MM.1S (cell line): ENCODE results near the gene ECEL1.
"Not testable (repeated sequence)": the region's sequence is repeated elsewhere in the genome, so short reads cannot be mapped to it uniquely, and the experiment has no call there.

Experiments
- DNase-seq: peaks from one replicate; pipeline ENCODE4 v3.0.0-alpha.2; 2015
- H2AFZ ChIP-seq: fragments of 300-600 bp; sonication (generic); 2 replicates; pipeline ENCODE4 v1.6.0; 2016; ENCODE audit warnings: antibody characterized with exemption, low read length
- H3F3A ChIP-seq: fragments of 300-600 bp; sonication (generic); 2 replicates; pipeline ENCODE4 v1.6.1; 2016; ENCODE audit warnings: mild to moderate bottlenecking, antibody characterized with exemption, low read length, moderate library complexity, mixed read lengths; ENCODE audit not compliant: insufficient read depth
- H3K27ac ChIP-seq: fragments of 300-600 bp; sonication (generic); 2 replicates; pipeline ENCODE4 v1.5.1; 2016; ENCODE audit warnings: mild to moderate bottlenecking, low read length
- H3K27me3 ChIP-seq: fragments of 300-600 bp; sonication (generic); replicated peaks from 2 replicates; pipeline ENCODE4 v1.6.0; 2016; ENCODE audit warnings: low read length; ENCODE audit not compliant: insufficient read depth
- H3K36me3 ChIP-seq: fragments of 300-600 bp; sonication (generic); replicated peaks from 2 replicates; pipeline ENCODE4 v1.6.1; 2016; ENCODE audit warnings: mild to moderate bottlenecking, low read length, mixed read lengths; ENCODE audit not compliant: insufficient read depth
- H3K4me1 ChIP-seq: fragments of 300-600 bp; sonication (generic); 2 replicates; pipeline ENCODE4 v1.6.1; 2016; ENCODE audit warnings: low read length, mixed read lengths
- H3K4me2 ChIP-seq: fragments of 300-600 bp; sonication (generic); 2 replicates; pipeline ENCODE4 v1.6.0; 2016; ENCODE audit warnings: low read depth, low read length
- H3K4me3 ChIP-seq: fragments of 300-600 bp; sonication (generic); 2 replicates; pipeline ENCODE4 v1.5.1; 2016; ENCODE audit warnings: low read length, mixed read lengths
- H3K79me2 ChIP-seq: fragments of 300-600 bp; sonication (generic); 2 replicates; pipeline ENCODE4 v1.6.1; 2016; ENCODE audit warnings: mixed run types, low read length, mixed read lengths
- H3K9ac ChIP-seq: fragments of 300-600 bp; sonication (generic); 2 replicates; pipeline ENCODE4 v1.6.1; 2016; ENCODE audit warnings: low read length, mixed read lengths
- H3K9me2 ChIP-seq: fragments of 300-600 bp; sonication (generic); replicated peaks from 2 replicates; pipeline ENCODE4 v1.6.1; 2016; ENCODE audit warnings: mild to moderate bottlenecking, low read length, mixed read lengths; ENCODE audit not compliant: insufficient read depth
- H3K9me3 ChIP-seq: fragments of 300-600 bp; sonication (generic); replicated peaks from 2 replicates; pipeline ENCODE4 v1.6.1; 2016; ENCODE audit warnings: mild to moderate bottlenecking, low read length, mixed read lengths; ENCODE audit not compliant: insufficient read depth
- H4K20me1 ChIP-seq: fragments of 300-600 bp; sonication (generic); 2 replicates; pipeline ENCODE4 v1.6.1; 2016; ENCODE audit warnings: mild to moderate bottlenecking, low read length, moderate library complexity, mixed read lengths; ENCODE audit not compliant: insufficient read depth
- EZH2 ChIP-seq: fragments of 300-600 bp; sonication (generic); optimal IDR thresholded peaks from 2 replicates; pipeline ENCODE3; 2017; ENCODE audit warnings: low read depth, mild to moderate bottlenecking, antibody characterized with exemption, low read length, mixed read lengths
- EZH2phosphoT487 ChIP-seq: fragments of 300-600 bp; sonication (generic); IDR thresholded peaks from 2 replicates; pipeline ENCODE4 v1.6.1; 2018; ENCODE audit warnings: antibody characterized with exemption, low read length
- TF ChIP-seq, protein P1 (sequence below): fragments of 300-600 bp; sonication (generic); IDR thresholded peaks from 2 replicates; pipeline ENCODE4 v1.5.1; 2016; ENCODE audit warnings: antibody characterized with exemption, low read length, mixed read lengths

The ECEL1 gene

DNA sequence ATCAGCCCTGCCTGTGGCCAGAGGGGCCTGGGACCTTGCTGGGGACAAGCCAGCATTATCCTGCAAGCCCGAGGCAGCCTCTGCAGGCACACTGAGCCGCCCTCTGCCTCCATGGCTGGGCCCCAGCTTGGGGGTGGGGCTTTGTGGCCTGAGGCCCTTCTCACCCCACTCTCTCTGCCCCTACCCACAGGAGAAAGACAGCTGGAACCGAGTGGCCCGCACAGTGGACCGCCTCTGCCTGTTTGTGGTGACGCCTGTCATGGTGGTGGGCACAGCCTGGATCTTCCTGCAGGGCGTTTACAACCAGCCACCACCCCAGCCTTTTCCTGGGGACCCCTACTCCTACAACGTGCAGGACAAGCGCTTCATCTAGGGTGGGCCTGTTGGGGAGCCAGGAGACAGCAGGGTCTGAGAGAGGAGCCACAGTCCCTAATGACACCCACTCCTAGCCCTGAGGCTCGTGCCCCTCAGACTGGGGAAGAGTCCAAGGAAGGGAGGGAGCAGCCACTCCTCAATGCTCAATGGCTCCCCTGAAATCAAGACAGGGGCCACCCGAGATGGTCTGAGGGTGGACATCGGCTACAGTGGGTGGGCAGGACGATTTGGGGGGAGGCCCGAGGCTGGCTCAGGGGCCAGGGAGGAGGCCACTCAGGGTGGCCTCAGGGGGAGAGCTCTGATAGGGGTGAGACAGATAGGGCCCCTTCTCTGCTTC is 47.5 kb upstream of the ECEL1 start:
- no peak overlapping the region for H3K9ac ChIP-seq
- H3K27me3 ChIP-seq, result peaks cover 5% of the 10 kb centered on the region; the same call in 1 of the 2 replicates
- H3K36me3 ChIP-seq, result no peaks in the 10 kb centered on the region
- no peaks in the 10 kb centered on the region for H3K9me3 ChIP-seq
- no peak overlapping the region for H3K4me2 ChIP-seq
- H3K27ac ChIP-seq, result no peak overlapping the region
- no peaks in the 10 kb centered on the region for H3K4me1 ChIP-seq
- H2AFZ ChIP-seq, result no peak overlapping the region
- no peaks in the 10 kb centered on the region for H3K9me2 ChIP-seq
- TF ChIP-seq, protein P1, sequence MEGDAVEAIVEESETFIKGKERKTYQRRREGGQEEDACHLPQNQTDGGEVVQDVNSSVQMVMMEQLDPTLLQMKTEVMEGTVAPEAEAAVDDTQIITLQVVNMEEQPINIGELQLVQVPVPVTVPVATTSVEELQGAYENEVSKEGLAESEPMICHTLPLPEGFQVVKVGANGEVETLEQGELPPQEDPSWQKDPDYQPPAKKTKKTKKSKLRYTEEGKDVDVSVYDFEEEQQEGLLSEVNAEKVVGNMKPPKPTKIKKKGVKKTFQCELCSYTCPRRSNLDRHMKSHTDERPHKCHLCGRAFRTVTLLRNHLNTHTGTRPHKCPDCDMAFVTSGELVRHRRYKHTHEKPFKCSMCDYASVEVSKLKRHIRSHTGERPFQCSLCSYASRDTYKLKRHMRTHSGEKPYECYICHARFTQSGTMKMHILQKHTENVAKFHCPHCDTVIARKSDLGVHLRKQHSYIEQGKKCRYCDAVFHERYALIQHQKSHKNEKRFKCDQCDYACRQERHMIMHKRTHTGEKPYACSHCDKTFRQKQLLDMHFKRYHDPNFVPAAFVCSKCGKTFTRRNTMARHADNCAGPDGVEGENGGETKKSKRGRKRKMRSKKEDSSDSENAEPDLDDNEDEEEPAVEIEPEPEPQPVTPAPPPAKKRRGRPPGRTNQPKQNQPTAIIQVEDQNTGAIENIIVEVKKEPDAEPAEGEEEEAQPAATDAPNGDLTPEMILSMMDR, result no peak
- TF ChIP-seq EZH2phosphoT487 (no peak), EZH2 (no peak)
- no peaks in the 10 kb centered on the region for H3K79me2 ChIP-seq
- no peaks in the 10 kb centered on the region for H4K20me1 ChIP-seq
- H3K4me3 ChIP-seq, result no peak overlapping the region
- DNase-seq, result no peak
- no peaks in the 10 kb centered on the region for H3F3A ChIP-seq

DNA sequence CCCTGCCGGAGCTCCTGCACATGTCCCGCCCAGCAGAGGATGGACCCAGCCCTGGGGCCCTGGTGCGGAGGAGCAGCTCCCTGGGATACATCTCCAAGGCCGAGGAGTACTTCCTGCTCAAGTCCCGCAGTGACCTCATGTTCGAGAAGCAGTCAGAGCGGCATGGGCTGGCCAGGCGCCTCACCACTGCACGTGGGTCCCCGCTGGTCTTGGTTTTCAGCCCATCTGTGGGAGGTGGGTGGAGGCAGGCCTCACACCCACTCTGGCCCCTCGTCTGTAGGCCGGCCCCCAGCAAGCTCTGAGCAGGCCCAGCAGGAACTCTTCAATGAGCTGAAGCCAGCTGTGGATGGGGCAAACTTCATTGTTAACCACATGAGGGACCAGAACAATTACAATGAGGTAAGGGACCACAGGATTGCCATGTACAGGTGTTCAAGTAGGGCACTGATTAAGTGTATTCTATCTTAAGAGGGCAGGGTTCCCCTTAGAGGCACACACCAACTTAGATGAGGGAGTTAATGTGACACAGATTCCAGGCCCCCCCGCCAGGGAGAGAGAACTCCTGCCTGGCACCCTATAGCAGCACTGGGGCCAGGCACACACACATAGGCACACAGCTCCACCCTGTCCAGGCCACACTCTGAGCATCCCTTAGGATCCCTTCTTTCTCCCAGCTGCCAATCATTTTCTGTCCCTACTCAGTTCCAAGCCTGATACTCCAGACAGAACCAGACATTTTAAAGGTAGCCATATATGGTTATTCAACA is 46.5 kb upstream of the ECEL1 start:
- Histone ChIP-seq H3K27me3 (peaks cover 5% of the 10 kb centered on the region; the same call in 1 of the 2 replicates), H3K4me2 (no peak overlapping the region), H3K27ac (no peak overlapping the region), H3K36me3 (no peaks in the 10 kb centered on the region), H4K20me1 (no peaks in the 10 kb centered on the region), H3F3A (no peaks in the 10 kb centered on the region), H3K9me3 (no peaks in the 10 kb centered on the region), H3K4me1 (no peaks in the 10 kb centered on the region), H2AFZ (no peak overlapping the region), H3K9me2 (no peaks in the 10 kb centered on the region), H3K9ac (no peak overlapping the region), H3K79me2 (no peaks in the 10 kb centered on the region), H3K4me3 (no peak overlapping the region)
- DNase-seq, result no peak
- TF ChIP-seq EZH2phosphoT487 (no peak), EZH2 (no peak)
- TF ChIP-seq, protein P1, result no peak

DNA sequence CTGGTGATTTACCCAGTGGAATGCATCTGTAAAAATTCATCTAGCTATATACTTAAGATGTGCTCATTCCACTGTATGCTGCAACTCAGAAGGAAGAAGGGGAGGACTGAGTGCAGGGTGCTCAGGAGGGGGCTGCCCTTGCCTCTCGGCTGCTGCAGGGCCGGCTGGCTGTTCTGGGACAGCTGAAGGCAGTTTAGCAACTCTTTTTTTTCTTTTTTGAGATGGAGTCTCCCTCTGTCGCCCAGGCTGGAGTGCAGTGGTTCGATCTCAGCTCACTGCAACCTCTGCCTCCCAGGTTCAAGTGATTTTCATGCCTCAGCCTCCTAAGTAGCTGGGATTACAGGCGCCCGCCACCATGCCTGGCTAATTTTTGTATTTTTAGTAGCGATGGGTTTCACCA is 45.2 kb upstream of the ECEL1 start:
- not testable (repeated sequence) for H3K4me2 ChIP-seq, H3K27me3 ChIP-seq, H3K27ac ChIP-seq, H3F3A ChIP-seq, H3K9ac ChIP-seq, DNase-seq, H3K9me3 ChIP-seq, H2AFZ ChIP-seq, H3K4me1 ChIP-seq, H3K36me3 ChIP-seq, H3K79me2 ChIP-seq, H3K9me2 ChIP-seq, H3K4me3 ChIP-seq, H4K20me1 ChIP-seq

DNA sequence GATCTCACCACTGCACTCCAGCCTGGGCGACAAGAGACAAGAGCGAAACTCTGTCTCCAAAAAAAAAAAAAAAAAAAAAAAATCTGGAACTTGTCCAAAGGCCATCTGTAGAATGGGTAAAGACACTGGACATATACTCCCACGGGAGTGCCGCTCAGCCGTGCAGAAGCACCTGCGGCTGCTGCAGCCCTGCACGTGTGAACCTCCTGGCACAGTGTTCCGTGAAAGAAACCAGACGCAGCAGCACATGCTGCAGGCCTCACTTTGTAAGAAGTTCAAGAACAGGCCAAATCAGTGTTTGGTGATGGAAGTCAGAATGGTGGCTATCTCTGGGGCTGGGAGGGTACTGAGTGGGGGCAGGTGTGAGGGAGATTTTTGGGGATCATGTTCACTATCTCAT is 44.8 kb upstream of the ECEL1 start:
- H3K4me2 ChIP-seq, result no peak overlapping the region

More for the DNA sequence above, 44.8 kb upstream of the ECEL1 start:
- Histone ChIP-seq H3K9me2 (no peaks in the 10 kb centered on the region), H3K9me3 (no peaks in the 10 kb centered on the region), H4K20me1 (no peaks in the 10 kb centered on the region), H3K9ac (no peak overlapping the region), H3K4me1 (no peaks in the 10 kb centered on the region), H3F3A (no peaks in the 10 kb centered on the region), H3K4me3 (no peak overlapping the region), H3K27me3 (no peaks in the 10 kb centered on the region), H2AFZ (no peak overlapping the region), H3K27ac (no peak overlapping the region), H3K79me2 (no peaks in the 10 kb centered on the region), H3K36me3 (no peaks in the 10 kb centered on the region)
- DNase-seq, result no peak
- TF ChIP-seq, protein P1, result no peak
- no peak for TF ChIP-seq EZH2phosphoT487
- no peak for TF ChIP-seq EZH2
